ENCODE data around the gene IFT43.

Gene IFT43

DNA sequence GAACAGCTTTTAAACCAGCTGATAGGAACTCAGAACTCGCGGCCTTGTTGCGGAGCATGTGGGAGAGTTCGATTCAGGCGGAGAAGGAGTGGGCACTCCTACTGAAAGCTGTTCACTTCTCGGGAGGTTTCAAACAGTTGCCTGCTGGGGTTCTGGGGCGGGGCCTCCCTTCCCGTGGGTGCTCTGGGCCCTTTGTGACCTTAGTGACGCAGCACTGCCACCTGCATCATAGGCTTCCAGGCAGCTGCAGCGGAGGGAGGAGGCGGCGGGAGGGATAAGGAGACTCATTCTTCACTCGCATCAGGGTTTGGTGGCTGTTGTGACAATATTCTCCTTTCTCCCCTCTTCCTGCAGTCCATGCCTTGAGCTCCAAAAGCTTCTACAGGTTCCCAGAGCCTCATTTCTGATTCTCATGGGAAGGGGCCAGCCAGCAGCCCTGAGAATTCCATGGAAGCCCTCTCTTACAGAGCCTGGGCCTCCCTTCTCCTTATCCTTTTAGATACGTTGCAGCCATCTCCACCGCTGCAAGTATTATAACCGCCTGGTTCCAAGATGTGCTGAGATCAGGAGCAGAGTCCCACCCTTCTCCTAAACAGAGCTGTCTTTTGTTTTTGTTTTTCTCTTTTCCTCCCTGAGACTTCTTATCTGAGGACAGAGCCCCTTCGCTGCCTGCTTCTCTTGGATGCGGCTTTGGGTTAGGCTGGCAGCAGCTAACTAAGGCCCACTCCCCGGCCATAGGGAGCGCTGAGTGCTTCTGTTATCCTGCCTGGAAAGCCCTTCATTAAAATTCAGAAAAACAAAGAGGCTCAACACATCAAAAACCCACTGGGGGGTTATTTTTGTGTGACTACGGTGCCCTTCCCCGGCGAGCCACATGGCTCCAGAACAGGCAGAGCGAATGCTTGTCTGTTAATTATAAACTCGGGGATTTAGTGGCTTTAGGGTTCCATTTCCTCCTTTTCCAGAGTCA, 98.5 kb downstream of the IFT43 start:
- DNase-seq: no peak

DNA sequence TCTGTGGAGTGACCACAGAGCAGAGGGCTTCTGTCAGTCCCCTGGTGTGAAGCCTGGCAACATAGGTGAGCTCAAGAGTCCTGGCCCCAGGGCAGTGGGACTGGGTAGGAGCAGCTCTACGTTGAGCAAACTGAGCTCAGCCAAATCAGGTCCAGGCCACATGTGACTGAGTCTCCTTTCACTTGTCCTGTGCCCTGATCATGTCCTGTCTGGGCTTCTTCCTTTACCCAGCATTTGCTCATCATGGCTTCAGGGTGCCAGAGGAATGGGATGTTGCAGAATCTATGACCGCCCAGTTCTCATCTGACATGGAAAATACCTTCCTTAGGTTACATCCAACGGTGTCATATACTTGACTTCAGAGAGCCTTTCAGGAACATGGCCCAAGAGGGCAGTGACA, 99.8 kb downstream of the IFT43 start:
- no peak for DNase-seq

DNA sequence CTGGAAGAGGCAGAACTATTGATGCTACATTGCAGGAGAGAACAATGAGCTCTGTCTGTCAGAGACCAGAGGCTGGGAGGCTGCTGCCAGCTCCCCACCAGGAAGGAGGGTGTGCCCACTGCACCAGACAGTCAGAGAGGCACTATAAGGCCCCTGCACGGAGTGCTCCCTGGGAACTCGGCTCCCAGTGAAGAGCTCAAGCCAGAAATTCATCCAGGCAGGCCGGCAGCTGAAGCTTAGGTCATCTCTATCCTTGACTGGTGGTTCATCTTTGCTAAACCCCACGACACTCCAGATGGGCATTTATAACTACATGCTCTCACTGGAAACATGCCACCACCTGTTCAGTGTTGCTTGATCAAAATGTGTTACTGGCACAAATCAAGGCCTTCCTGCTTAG, 101.1 kb downstream of the IFT43 start:
- DNase-seq: no peak

DNA sequence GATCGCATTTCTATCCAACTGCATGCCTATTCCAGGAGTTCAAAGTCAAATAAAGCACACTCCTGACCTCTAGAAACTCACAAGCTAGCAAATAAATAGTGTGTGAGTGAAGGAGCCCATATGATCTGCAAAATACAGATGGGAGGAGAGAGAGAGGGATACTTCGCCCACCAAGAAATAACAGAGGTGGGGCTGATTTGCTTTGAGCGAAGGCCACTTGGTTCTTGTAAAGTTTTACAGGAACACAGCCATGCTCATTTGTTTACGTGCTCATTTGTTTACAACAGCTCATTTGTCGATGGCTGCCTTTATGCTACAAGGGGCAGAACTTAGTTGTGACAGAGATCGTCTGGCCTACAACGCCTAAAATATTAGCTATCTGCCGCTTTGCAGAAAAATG, 102.8 kb downstream of the IFT43 start:
- DNase-seq: no peak

DNA sequence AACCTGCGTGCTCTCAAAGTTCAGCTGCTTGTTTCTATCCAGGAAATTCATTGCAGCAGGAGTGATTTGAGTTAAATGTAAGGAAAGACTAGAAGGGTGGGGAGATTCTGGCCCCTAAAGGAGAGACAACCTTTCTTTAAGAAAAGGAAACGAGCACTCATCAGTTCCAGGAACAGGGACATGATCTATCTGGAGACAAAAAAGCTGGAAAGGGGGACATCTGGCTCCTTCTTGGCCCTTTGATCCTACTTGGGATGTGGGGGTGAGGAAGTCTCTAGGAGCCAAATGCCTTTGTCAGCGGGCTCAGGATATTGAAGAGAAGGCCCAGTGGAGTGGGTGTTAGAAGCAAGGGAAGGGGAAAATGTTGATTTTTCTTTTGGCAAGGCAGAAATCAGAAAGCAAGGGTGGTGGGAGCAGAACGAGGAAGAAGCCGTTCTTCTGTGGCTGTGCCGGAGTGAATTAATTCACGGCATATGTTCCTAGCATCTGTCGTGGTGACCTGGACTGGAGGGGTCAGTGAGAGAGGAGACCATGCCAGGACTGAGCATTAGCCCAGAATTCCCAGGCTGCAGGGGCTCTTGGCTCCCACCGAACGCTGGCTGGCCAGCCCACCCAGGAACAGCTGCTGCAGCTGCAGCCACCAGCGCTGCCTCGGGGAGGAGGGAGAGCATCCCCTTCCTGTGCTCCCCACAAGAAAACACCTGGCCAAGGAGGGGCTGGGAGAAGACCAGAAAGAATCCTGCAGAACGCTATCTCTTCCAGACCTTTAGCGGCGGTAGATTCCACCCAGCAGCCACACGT, 103.4 kb downstream of the IFT43 start:
- DNase-seq: no peak

DNA sequence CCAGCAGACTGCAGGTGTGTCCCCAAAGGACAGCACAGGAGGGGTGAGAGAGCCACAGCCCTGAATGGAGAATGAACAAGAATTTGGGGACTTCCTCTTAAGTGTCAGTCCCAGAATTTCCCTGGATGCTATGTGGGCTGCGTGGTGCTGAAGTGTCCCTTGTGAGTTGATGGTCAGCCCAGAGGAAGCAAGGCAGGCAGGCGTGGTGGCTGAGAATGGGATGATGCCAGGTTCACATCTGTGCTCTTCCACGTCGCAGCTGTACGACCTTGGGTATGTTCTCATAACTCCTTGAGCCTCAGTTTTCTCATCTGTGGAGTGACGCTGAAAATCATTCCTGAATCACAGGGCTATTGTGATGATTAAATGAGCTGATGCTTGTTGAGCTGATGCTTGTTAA, 104.0 kb downstream of the IFT43 start:
- no peak for DNase-seq

DNA sequence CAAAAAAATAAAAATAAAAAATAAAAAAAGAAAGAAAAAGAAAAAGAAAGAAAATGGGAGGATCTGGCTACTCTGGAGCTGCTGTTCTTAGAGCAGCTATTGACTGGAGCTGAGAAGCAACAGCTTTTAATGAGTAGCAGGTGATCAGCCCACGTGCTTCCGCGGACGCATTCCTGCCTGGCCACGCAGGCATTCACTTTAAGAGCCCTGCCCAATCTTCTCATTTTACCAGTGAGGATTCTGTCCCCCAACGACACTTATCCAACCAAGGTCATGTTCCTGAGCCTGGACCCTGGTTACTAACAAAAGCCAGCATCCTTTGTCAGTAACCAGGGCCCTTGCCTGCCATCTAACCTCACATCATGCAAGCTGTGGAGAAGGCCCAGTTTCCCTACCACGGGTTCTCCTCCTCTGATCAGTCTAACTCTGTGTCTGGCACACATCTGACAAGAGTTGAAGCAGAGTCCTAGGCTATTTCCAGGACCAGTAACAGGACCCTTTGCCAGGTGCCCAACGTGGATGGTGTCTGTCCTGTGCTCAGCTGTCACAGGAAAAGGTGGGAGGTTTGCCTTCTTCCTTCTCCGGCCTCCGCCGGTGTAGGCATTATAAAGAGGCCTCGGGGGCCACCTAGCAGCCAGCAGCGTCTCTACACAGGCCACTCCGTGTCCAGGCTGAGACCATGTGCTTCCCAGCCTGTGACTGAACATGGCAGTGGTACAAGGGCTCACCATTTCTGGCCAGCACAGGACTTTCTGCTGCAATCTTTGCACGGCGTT, 105.2 kb downstream of the IFT43 start:
- peak; percentile 18 for DNase-seq

DNA sequence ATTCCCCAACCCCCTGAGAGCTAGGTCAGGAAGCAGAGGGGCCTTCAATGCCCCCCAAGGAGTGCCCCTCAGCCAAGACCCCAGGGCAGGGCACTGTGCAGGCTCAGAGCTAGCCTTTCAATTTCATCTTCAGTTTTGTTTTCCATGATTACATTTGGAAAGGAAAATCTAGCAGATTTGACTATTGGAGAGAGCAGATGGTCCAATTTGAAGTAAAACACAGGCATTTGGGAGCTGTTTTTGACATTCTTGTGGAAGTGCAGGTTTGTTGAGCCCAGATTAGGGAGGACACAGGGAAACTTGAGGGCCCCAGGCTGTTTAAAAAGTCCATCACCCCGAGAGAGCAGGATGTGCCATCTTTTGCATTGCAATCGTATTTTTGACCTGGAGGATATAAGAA, 107.5 kb downstream of the IFT43 start:
- DNase-seq: no peak

DNA sequence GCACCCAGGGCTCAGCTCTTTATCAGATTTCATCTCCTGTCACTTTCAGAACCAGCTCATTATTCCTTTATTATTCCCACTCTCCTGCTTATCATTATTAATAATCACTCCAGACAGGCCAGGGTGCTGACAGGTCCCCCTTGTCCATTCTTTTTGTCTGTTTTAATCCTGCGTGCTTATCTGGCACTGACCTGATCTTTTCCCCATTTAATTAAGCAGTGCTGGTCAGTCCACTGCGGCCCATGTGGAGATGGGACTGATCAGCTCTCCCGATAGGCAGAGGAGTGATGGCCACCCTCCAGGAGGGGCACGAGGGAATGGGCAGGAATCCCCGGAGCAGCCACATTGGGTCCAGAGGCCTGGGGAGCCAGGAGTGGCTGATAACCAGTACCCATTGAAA, 110.7 kb downstream of the IFT43 start:
- no peak for DNase-seq

DNA sequence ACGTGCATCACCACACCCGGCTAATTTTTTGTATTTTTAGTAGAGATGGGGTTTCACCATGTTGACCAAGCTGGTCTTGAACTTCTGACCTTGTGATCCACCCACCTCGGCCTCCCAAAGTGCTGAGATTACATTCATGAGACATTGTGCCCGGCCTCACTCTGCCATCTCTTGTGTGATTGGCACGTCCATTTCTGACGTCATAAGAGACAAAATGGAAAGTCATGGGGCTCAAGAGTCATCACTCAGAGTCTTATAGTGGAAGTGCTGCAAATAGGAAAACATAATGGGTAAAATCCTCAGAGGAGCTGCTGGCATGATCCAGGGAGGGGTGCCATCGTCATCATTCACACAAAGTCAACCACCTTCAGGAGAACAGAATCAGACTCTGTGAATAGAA, 112.0 kb downstream of the IFT43 start:
- no peak for DNase-seq

DNA sequence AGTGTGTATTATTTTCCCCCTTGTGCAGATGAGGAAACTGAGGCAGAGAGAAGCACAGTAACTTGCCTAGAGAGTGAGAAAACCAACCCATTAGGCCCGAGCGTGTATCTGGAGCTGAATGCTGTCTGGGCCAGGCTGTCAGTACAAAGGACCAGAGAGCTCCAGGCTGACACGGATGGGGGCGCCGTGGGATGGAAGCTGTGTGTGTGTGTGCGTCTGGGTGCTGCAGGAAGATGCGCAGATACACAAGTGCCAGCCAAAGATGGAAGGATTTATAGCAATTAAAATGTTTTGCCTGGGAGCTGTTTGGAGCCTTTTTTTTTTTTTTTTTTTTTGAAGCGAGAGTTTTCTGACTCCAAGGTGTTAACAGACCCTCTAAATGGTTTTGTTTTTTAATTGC, 112.5 kb downstream of the IFT43 start:
- no peak for DNase-seq

DNA sequence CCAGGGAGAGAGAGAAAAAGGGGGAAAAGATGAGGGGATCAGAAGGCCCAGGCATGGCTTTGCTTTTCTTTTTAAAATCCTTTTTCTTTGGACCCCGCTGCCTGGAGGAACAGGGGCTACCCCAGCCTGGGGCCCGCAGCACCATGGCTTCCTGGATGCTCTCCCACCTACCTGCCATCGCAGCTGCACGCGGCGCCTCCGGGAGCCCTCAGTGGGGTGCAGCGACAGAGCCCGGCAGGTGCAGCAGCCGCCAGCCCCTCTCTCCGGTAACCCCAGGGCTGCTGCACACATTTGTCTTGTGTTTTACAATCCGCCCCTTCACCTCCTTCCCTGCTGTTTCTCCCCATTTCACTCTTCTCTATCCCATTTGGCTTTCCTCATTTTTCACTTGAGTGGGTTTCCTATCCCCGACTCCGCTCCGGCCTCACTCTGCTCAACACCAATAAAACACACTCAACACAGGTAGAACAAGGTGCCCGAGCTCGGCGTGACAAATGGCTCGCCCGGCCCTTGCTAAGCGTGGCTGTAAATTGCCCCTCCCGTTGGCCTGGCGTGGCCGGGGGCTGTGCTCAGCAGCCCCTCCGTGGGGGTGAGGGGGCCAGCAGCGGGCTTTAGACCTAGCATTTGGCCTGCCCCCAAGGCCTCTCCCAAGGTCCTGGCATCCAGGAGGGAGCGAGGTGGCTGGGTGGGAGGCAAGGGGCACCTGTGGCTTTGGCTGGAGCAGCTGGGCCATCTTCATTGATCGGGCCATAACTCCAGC, 113.5 kb downstream of the IFT43 start:
- DNase-seq: no peak

DNA sequence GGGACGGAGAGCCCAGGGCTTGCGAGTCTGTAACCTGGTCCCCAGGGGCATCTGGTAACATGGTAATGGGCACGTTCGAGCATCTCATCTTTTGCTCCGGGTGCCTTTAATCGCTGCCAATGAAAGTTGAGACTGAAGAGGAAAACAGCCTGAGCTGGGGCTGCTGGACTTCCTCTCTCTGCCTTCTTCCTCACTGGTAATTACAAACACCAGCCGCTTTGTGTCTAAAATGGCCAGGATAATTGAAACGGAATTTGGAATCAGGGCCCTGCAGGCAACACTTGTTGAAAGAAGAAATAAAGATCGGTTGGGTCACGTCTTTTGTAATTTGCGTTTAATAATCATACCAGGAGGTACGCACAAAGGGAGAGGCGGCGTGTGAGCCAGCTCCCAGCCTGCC, 114.7 kb downstream of the IFT43 start:
- DNase-seq: no peak

DNA sequence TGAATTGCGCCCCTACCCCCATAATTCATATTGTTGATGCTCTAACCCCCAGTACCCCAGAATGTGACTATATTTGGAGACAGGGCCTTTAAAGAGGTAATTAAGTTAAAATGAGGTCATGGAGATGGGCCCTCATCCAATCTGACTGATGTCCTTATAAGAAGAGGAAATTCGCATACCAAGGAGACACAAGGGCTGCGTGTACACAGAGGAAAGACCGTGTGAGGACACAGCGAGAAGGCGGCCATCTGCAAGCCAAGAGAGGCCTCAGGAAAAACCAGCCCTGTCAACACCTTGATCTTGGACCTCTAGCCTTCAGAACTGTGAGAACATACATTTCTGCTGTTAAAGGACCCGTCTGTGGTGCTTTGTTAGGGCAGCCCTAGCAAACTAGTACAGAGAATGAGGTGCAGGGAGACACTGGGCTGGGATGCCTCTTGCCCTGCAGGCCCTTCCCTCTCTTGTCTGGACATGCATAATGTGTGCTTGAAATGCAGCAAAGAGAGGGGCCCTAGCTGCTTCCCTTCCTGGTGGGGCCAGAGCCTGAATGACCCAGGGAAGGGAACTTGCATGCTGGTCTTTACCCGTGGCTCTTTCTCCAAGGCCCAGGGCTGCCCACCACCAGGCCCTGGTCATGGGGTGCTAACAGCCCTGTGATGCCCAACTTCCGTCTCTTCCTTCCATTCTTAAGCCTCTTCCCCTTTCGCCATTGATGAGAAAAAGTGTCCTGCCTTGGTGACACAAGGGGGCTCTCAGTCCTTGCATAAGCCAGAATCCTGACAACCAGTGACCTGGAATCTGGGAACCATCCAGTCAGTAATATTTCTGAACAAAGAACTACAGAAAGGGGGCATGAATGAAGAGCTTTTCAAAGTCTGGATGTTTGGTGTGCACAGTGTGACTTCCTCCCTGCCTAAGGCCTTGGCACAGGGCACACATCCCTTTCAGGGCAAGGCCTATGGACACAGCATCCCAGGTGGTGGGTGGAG, 116.1 kb downstream of the IFT43 start:
- DNase-seq: peak; percentile 24

DNA sequence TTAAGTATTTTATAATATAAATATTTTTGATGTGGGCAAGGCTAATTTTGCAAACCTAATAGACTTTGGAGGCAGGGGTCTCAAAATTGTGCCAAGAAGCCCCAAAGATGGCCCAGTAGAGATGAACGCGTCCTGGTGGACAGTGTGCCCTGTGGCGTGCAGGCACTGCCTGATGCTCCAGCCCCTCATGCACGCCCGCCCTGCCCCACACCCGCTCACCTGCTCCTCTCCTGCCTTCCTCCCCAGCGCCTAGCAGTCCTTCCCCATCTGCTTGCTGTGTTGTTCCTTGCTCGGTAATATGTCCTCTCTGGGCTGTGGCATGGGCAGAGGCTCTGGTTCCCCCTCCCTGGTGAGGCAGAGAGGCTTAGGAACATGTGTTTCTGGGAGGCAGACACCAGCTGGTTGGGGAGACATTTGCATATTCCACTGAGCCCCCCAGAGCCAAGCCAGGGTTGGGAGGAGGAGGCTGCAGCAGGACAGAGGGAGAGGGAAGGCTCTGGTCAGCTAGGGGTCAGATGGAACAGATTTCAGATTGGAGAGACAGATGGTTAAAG, 119.3 kb downstream of the IFT43 start:
- no peak for DNase-seq

DNA sequence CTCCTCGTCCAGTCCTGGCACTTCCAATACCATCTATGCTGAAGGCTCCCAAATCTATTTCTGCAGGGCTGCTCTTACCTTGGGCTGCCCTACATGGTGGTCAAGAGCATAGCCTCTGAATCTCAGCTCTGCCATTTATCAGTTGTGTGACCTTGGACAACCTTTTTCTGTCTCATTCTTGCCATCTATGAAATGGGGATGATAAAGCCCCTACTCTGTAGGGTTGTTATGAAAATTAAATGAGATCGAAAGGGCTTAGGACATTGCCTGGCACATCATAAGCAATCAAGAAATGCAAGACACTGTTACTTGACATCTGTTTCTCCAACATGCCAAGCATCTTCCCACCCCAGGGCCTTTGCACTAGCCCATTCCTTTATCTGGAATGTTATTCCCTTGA, 120.6 kb downstream of the IFT43 start:
- DNase-seq: no peak

DNA sequence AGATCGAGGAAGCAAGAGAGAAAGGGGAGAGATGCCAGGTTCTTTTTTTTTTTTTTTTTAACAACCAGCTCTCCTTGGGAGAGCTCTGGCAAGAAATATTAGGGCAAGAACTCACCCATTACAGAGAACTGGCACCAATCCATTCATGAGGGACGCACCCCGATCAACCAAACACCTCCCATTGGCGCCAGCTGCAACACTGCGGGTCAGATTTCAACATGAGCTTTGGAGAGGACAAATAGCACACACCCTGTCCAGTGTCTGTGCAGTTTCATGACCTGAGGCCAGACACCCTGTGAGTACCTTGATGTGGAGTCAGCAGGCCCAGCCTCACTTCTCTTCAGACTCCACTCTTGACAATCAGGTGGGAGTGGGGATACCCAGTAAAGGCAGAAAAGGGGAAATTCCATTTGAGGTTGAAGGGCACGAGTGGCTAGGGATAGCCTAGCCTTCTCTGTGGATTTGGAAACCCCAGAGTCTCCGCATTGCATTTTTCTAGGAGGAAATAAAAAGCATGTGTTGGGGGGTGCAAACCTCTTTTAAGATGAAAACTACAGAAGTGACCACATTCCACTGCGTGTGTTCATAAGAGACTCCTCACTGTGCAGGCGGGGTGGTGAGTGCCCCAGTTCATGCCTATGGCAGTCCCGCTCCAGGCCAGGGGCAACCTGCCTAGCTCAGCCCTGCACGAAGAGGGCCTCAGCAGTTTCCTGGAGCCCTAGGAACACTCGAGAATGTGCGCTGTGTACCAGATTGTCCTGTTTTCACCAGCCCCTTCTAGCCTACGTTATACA, 123.7 kb downstream of the IFT43 start:
- DNase-seq: peak; percentile 14

DNA sequence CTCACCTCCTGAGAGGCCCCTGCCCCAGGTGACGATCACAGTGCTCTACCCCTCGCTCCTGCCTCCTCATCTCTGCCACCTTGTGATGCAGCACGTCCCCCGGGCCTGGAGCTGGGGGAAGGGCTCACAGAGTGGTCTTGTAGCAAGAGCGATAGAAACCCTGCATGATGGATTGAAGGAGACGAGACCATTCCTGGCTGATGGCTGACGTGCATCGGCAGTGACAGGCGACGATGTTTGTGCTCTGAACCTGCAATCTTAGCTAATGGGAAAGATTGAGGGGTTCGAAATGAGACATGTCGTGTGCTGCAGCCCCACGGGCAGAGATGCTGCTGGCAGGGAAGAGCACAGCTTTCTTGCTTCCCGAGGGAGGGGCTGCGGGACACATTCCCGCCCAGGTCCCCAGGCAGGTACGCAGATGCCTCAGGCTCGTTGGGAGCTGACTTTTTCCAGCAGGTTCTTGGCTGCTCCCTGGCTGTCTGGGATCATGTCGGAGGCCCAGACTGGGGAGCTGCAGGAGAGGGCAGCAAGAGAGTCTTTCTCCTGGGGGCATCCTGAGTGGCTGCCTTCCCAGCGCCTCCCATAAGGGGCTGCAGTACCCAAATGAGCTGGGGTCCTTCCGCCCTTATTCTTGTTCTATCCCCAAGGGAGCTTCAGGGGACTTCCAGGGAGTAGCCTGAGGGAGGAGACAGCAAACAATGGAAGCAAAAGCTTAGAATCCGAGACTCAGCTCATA, 127.5 kb downstream of the IFT43 start:
- no peak for DNase-seq

DNA sequence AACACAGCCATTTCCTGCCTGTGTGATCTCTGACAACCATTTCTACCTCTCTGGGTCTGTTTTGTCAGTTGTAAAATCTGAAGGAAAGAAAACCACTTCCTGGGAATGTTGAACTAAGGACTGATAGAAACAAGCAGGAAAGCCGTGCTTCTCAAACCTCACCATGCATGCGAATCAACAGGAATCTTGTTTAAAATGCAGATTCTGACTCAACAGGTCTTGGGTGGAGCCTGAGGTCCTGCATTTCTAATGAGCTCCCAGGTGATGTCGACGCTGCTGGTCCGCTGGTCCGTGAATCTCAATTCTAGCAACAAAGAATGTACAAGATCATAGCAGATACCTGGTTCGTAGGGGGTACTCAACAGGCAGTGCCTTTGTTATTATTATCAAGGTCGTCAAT, 128.1 kb downstream of the IFT43 start:
- no peak for DNase-seq

Measured in fibroblast of skin of right quadriceps (primary cell).